K562 (cell line): Measurements from ENCODE around the gene ZNF155. TPM values are rescaled to one million over a fixed set of nuclear protein-coding genes. Genes with fewer than 3 reads are reported as not detected.

Experiments used
- AFF1 ChIP-seq, 2 experiments: fragments of 450-650 bp; IDR thresholded peaks; 2 replicates each; pipeline ENCODE4 v1.6.1; 2018; ENCODE audit warnings: mild to moderate bottlenecking in 2 of 2, low read depth in 1 of 2; ENCODE audit not compliant: partially characterized antibody in 2 of 2
- CLOCK ChIP-seq: fragments of 250-450 bp; sonication (Bioruptor Pico); IDR thresholded peaks from 2 replicates; pipeline ENCODE4 v1.4.0; 2020; ENCODE audit warnings: mild to moderate bottlenecking, moderate library complexity, borderline replicate concordance
- ESRRA ChIP-seq: fragments of 450-650 bp; IDR thresholded peaks from 2 replicates; pipeline ENCODE4 v1.6.1; 2014; ENCODE audit warnings: low read depth, mild to moderate bottlenecking, moderate library complexity, borderline replicate concordance
- ETV6 ChIP-seq, 3 experiments: fragments of 150-350 bp in 1 of 3; sonication (generic) in 1 of 3; formaldehyde crosslinking in 1 of 3; IDR thresholded peaks; 2 replicates each; pipeline versions ENCODE4 v1.6.1 to v1.8.0; 2014 to 2022; ENCODE audit warnings: borderline replicate concordance in 2 of 3, low read depth in 2 of 3, antibody characterized with exemption in 1 of 3, low read length in 1 of 3, mild to moderate bottlenecking in 1 of 3, missing genetic modification reagents in 1 of 3
- JUN ChIP-seq, 2 experiments: sonication (generic) in 1 of 2; formaldehyde crosslinking in 1 of 2; IDR thresholded peaks; 2 replicates each; pipeline versions ENCODE4 v1.6.1 to v1.8.0; 2012 to 2022; ENCODE audit warnings: borderline replicate concordance in 2 of 2, mild to moderate bottlenecking in 2 of 2, improper control_type of control experiment in 1 of 2, low read depth in 1 of 2, low read length in 1 of 2, missing genetic modification reagents in 1 of 2
- MTA1 ChIP-seq: fragments of 450-650 bp; IDR thresholded peaks from 2 replicates; pipeline ENCODE4 v1.6.1; 2017; ENCODE audit warnings: borderline replicate concordance
- MTA3 ChIP-seq: fragments of 450-650 bp; formaldehyde crosslinking; IDR thresholded peaks from 2 replicates; pipeline ENCODE4 v1.6.1; 2017; ENCODE audit warnings: mild to moderate bottlenecking, borderline replicate concordance
- POLR2AphosphoS5 ChIP-seq: IDR thresholded peaks from 2 replicates; pipeline ENCODE4 v1.6.1; 2011; ENCODE audit warnings: mild to moderate bottlenecking, low read depth, low read length, moderate library complexity; ENCODE audit not compliant: control insufficient read depth, insufficient read depth
- TEAD1 ChIP-seq, 2 experiments: fragments of 450-650 bp in 1 of 2; sonication (generic) in 1 of 2; formaldehyde crosslinking; IDR thresholded peaks; 2 replicates each; pipeline versions ENCODE4 v1.4.0 to v1.8.0; 2020 to 2022; ENCODE audit warnings: mild to moderate bottlenecking in 2 of 2, missing genetic modification reagents in 1 of 2
- TOE1 ChIP-seq, 2 experiments: fragments of 450-650 bp in 1 of 2; sonication (generic) in 1 of 2; formaldehyde crosslinking in 1 of 2; IDR thresholded peaks; 2 replicates each; pipeline versions ENCODE4 v1.7.1 to v1.8.0; 2016 to 2022; ENCODE audit warnings: borderline replicate concordance in 2 of 2, mild to moderate bottlenecking in 2 of 2, antibody characterized with exemption in 1 of 2, inconsistent platforms in 1 of 2, low read depth in 1 of 2, missing genetic modification reagents in 1 of 2, moderate library complexity in 1 of 2
- ZKSCAN1 ChIP-seq: fragments of 150-350 bp; IDR thresholded peaks from 2 replicates; pipeline ENCODE4 v1.6.1; 2016; ENCODE audit warnings: low read depth, low read length
- ZNF143 ChIP-seq: sonication (generic); formaldehyde crosslinking; IDR thresholded peaks from 2 replicates; pipeline ENCODE4 v1.9.0; 2022; ENCODE audit warnings: mild to moderate bottlenecking, missing genetic modification reagents
- ZNF592 ChIP-seq: fragments of 450-650 bp; IDR thresholded peaks from 2 replicates; pipeline ENCODE4 v1.6.1; 2017; ENCODE audit warnings: antibody characterized with exemption, mild to moderate bottlenecking
- polyA plus RNA-seq, 8 experiments: library from polyadenylated mRNA; depleted of rRNA in 4 of 8; stranded (reverse) in 5 of 8; unstranded in 3 of 8; fragments of >200 nt; fragmentation: Nextera tagmentation in 2 of 8; fragmentation: Illumina TruSeq in 1 of 8; extraction: Ambion mirVana in 2 of 8; extraction: Trizol in 1 of 8; gene quantifications; 2 replicates each; pipeline versions ENCODE4 v1.2.1 to v1.2.3, GENCODE V29; 2011 to 2014; ENCODE audit warnings: inconsistent platforms in 1 of 8, missing spikeins in 1 of 8
- total RNA-seq, 7 experiments: library from RNA; depleted of rRNA in 6 of 7; stranded (reverse); fragments of >200 nt in 6 of 7; fragmentation: Illumina TruSeq in 2 of 7; extraction: Trizol in 2 of 7; gene quantifications; 2 replicates each; pipeline versions ENCODE4 v1.2.1 to v1.2.3, GENCODE V29; 2011 to 2021; ENCODE audit warnings: low replicate concordance in 1 of 7

The ZNF155 gene
- total and polyA plus RNA-seq, 9 of the 15 experiments (the other 6 are each of a cell fraction or from before 2014, with no cell fraction given): 0.09 to 0.76 (median 0.37) TPM

GRCh38 chr19:44025217-44025936 lies 41.4 kb downstream of the ZNF155 start, which contains the start of gene ZNF222 (continued):
- TF ChIP-seq AFF1 (IDR thresholded peaks at IDR 0.05; ENCODE audit: low read depth in 1 of 2, partially characterized antibody in 2 of 2) (peak in 1 of 2 experiments; percentile 92), ZNF592 (no peak), TOE1 (IDR thresholded peaks at IDR 0.05; ENCODE audit: borderline replicate concordance) (no peak), TOE1 (CRISPR knock-in tag; IDR thresholded peaks at IDR 0.05; ENCODE audit: borderline replicate concordance, low read depth) (no peak), CLOCK (CRISPR knock-in tag) (no peak), ESRRA (peak; percentile 38; the same call in 1 of the 2 replicates), MTA1 (peak; percentile 94), MTA3 (0 out of 2 replicates have a peak, but pooled peaks have one; percentile 41), ETV6 (IDR thresholded peaks at IDR 0.05; ENCODE audit: borderline replicate concordance in 1 of 2, low read depth in 2 of 2, low read length in 1 of 2) (no peak), ETV6 (CRISPR knock-in tag; IDR thresholded peaks at IDR 0.05; ENCODE audit: borderline replicate concordance) (no peak), JUN (IDR thresholded peaks at IDR 0.05; ENCODE audit: borderline replicate concordance, low read depth, low read length) (0 out of 2 replicates have a peak, but pooled peaks have one; percentile 30), JUN (CRISPR knock-in tag; IDR thresholded peaks at IDR 0.05; ENCODE audit: borderline replicate concordance) (no peak), ZKSCAN1 (no peak), ZNF143 (CRISPR knock-in tag) (peak; percentile 85), POLR2AphosphoS5 (peak; percentile 47; the same call in 1 of the 2 replicates), TEAD1 (CRISPR knock-in tag; IDR thresholded peaks at IDR 0.05) (no peak)
